ENCODE measurements around the gene ADAM19. TPM values are rescaled to one million over a fixed set of nuclear protein-coding genes. Genes with fewer than 3 reads are reported as not detected.

ADAM19 gene
- total RNA-seq, 2 experiments from 2014 or later: 28.3 to 29.0 TPM

- peak overlapping the region; percentile 10 for H3K27ac Mint-ChIP-seq
- POLR2A ChIA-PET: interaction anchor here (1.1 kb wide), 1 partner anchor 8 kb away, joined by 3 read pairs; no protein-coding TSS in a partner anchor
- H3K36me3 Mint-ChIP-seq: peaks cover 36% of the 10 kb centered on the region
- peaks cover 46% of the 10 kb centered on the region for H3K4me1 Mint-ChIP-seq
- DNase-seq (no peak), ATAC-seq (ENCODE audit: low read depth) (no peak)
- no peaks in the 10 kb centered on the region for H3K27me3 Mint-ChIP-seq
- H3K4me3 Mint-ChIP-seq: no peak overlapping the region
- no peaks in the 10 kb centered on the region for H3K9me3 Mint-ChIP-seq
These were observed 8.6 kb downstream of the ADAM19 start for GRCh38 chr5:157566902-157567489.

- ATAC-seq (ENCODE audit: low read depth) (no peak), DNase-seq (no peak)
- H3K27ac Mint-ChIP-seq: no peak overlapping the region
- no peaks in the 10 kb centered on the region for H3K9me3 Mint-ChIP-seq
- peaks cover 45% of the 10 kb centered on the region for H3K36me3 Mint-ChIP-seq
- peaks cover 23% of the 10 kb centered on the region for H3K4me1 Mint-ChIP-seq
- H3K4me3 Mint-ChIP-seq: no peak overlapping the region
- POLR2A ChIA-PET: no interaction called here
- H3K27me3 Mint-ChIP-seq: no peaks in the 10 kb centered on the region
These were observed 11.5 kb downstream of the ADAM19 start for GRCh38 chr5:157563929-157564716.

- H3K4me3 Mint-ChIP-seq: no peak overlapping the region
- DNase-seq (no peak), ATAC-seq (ENCODE audit: low read depth) (no peak)
- H3K9me3 Mint-ChIP-seq: no peaks in the 10 kb centered on the region
- no peaks in the 10 kb centered on the region for H3K27me3 Mint-ChIP-seq
- H3K27ac Mint-ChIP-seq: no peak overlapping the region
- peaks cover 23% of the 10 kb centered on the region for H3K4me1 Mint-ChIP-seq
- H3K36me3 Mint-ChIP-seq: peaks cover 48% of the 10 kb centered on the region
- POLR2A ChIA-PET: no interaction called here
These were observed 12.1 kb downstream of the ADAM19 start for GRCh38 chr5:157563373-157563928.

- Mint-ChIP-seq H3K36me3 (peaks cover 48% of the 10 kb centered on the region), H3K4me1 (peaks cover 22% of the 10 kb centered on the region), H3K27ac (no peak overlapping the region), H3K27me3 (no peaks in the 10 kb centered on the region), H3K4me3 (no peak overlapping the region), H3K9me3 (no peaks in the 10 kb centered on the region)
- no peak for DNase-seq
- POLR2A ChIA-PET: no interaction called here
- ATAC-seq (ENCODE audit: low read depth): no peak
These were observed 13.4 kb downstream of the ADAM19 start for GRCh38 chr5:157562111-157562581.

GRCh38 chr5:157561110-157561509 is 14.5 kb downstream of the ADAM19 start:
- no peak for ATAC-seq (ENCODE audit: low read depth)
- peaks cover 46% of the 10 kb centered on the region for H3K36me3 Mint-ChIP-seq
- no peak for DNase-seq
- H3K27me3 Mint-ChIP-seq: no peaks in the 10 kb centered on the region
- no peaks in the 10 kb centered on the region for H3K9me3 Mint-ChIP-seq
- peaks cover 21% of the 10 kb centered on the region for H3K4me1 Mint-ChIP-seq
- no peak overlapping the region for H3K27ac Mint-ChIP-seq
- POLR2A ChIA-PET: no interaction called here
- H3K4me3 Mint-ChIP-seq: no peak overlapping the region

- DNase-seq: no peak
- Mint-ChIP-seq H3K4me3 (no peak overlapping the region), H3K27ac (no peak overlapping the region), H3K4me1 (peaks cover 29% of the 10 kb centered on the region), H3K36me3 (peaks cover 49% of the 10 kb centered on the region), H3K9me3 (no peaks in the 10 kb centered on the region), H3K27me3 (no peaks in the 10 kb centered on the region)
- POLR2A ChIA-PET: interaction anchor here (1.2 kb wide), 1 partner anchor 8 kb away, joined by 3 read pairs; no protein-coding TSS in a partner anchor
- ATAC-seq (ENCODE audit: low read depth): no peak
These were observed 16.3 kb downstream of the ADAM19 start for GRCh38 chr5:157559301-157559700.

GRCh38 chr5:157558681-157559080 is 16.9 kb downstream of the ADAM19 start:
- ATAC-seq (ENCODE audit: low read depth): no peak
- Mint-ChIP-seq H3K27ac (no peak overlapping the region), H3K27me3 (no peaks in the 10 kb centered on the region), H3K36me3 (peaks cover 47% of the 10 kb centered on the region), H3K4me3 (no peak overlapping the region), H3K4me1 (peaks cover 23% of the 10 kb centered on the region), H3K9me3 (no peaks in the 10 kb centered on the region)
- POLR2A ChIA-PET: interaction anchor here (1.2 kb wide), 1 partner anchor 9 kb away, joined by 3 read pairs; no protein-coding TSS in a partner anchor
- DNase-seq: no peak

- Mint-ChIP-seq H3K4me1 (peaks cover 18% of the 10 kb centered on the region), H3K4me3 (no peak overlapping the region), H3K9me3 (no peaks in the 10 kb centered on the region), H3K36me3 (peaks cover 42% of the 10 kb centered on the region), H3K27me3 (no peaks in the 10 kb centered on the region), H3K27ac (no peak overlapping the region)
- POLR2A ChIA-PET: interaction anchor here (1.2 kb wide), 1 partner anchor 10 kb away, joined by 3 read pairs; no protein-coding TSS in a partner anchor
- DNase-seq (no peak), ATAC-seq (ENCODE audit: low read depth) (no peak)
These were observed 17.5 kb downstream of the ADAM19 start for GRCh38 chr5:157558041-157558595.

GRCh38 chr5:157556615-157557418 is 18.8 kb downstream of the ADAM19 start:
- ATAC-seq (ENCODE audit: low read depth): no peak
- peak overlapping the region; percentile 19 for H3K27ac Mint-ChIP-seq
- peaks cover 4% of the 10 kb centered on the region for H3K27me3 Mint-ChIP-seq
- H3K36me3 Mint-ChIP-seq: peaks cover 44% of the 10 kb centered on the region
- POLR2A ChIA-PET: no interaction called here
- H3K9me3 Mint-ChIP-seq: peaks cover 2% of the 10 kb centered on the region
- peaks cover 18% of the 10 kb centered on the region for H3K4me1 Mint-ChIP-seq
- no peak overlapping the region for H3K4me3 Mint-ChIP-seq
- DNase-seq: no peak

- DNase-seq (no peak), ATAC-seq (ENCODE audit: low read depth) (no peak)
- no peak overlapping the region for H3K27ac Mint-ChIP-seq
- peaks cover 4% of the 10 kb centered on the region for H3K27me3 Mint-ChIP-seq
- POLR2A ChIA-PET: interaction anchor here (0.7 kb wide), 1 partner anchor 16 kb away, joined by 3 read pairs; no protein-coding TSS in a partner anchor
- H3K9me3 Mint-ChIP-seq: peaks cover 2% of the 10 kb centered on the region
- H3K4me3 Mint-ChIP-seq: no peak overlapping the region
- peaks cover 47% of the 10 kb centered on the region for H3K36me3 Mint-ChIP-seq
- peaks cover 20% of the 10 kb centered on the region for H3K4me1 Mint-ChIP-seq
These were observed 20.4 kb downstream of the ADAM19 start for GRCh38 chr5:157555037-157555640.

GRCh38 chr5:157554179-157555036 is 21.2 kb downstream of the ADAM19 start:
- H3K9me3 Mint-ChIP-seq: peaks cover 2% of the 10 kb centered on the region
- no peak overlapping the region for H3K4me3 Mint-ChIP-seq
- peaks cover 4% of the 10 kb centered on the region for H3K27me3 Mint-ChIP-seq
- ATAC-seq (ENCODE audit: low read depth) (no peak), DNase-seq (no peak)
- H3K36me3 Mint-ChIP-seq: peaks cover 48% of the 10 kb centered on the region
- no peak overlapping the region for H3K27ac Mint-ChIP-seq
- POLR2A ChIA-PET: no interaction called here
- H3K4me1 Mint-ChIP-seq: peaks cover 24% of the 10 kb centered on the region

- H3K4me3 Mint-ChIP-seq: no peak overlapping the region
- ATAC-seq (ENCODE audit: low read depth) (no peak), DNase-seq (no peak)
- no peak overlapping the region for H3K27ac Mint-ChIP-seq
- peaks cover 48% of the 10 kb centered on the region for H3K36me3 Mint-ChIP-seq
- H3K4me1 Mint-ChIP-seq: peaks cover 37% of the 10 kb centered on the region
- H3K27me3 Mint-ChIP-seq: peaks cover 4% of the 10 kb centered on the region
- H3K9me3 Mint-ChIP-seq: peaks cover 2% of the 10 kb centered on the region
- POLR2A ChIA-PET: no interaction called here
These were observed 22.9 kb downstream of the ADAM19 start for GRCh38 chr5:157552650-157553049.
